GF-D8 (cell line): ENCODE results near the gene HOXC12.

ENCODE experiments used
- DNase-seq: peaks from one replicate; lab custom pipeline; 2025; lab: John Stamatoyannopoulos, UW

Gene HOXC12

GRCh38 chr12:53941187-53941586 is 13.5 kb upstream of the HOXC12 start:
- DNase-seq = no peak

GRCh38 chr12:53941750-53942149 is 13.0 kb upstream of the HOXC12 start:
- no peak for DNase-seq

GRCh38 chr12:53942467-53942997 is 12.2 kb upstream of the HOXC12 start:
- no peak for DNase-seq

- DNase-seq = no peak
These were observed 10.5 kb upstream of the HOXC12 start for GRCh38 chr12:53944209-53944608.

- no peak for DNase-seq
These were observed 9.5 kb upstream of the HOXC12 start for GRCh38 chr12:53944907-53945847.

- no peak for DNase-seq
These were observed 7.0 kb upstream of the HOXC12 start for GRCh38 chr12:53947743-53948142.

- DNase-seq = no peak
These were observed 5.8 kb upstream of the HOXC12 start for GRCh38 chr12:53948650-53949593.

GRCh38 chr12:53949631-53950436 is 4.9 kb upstream of the HOXC12 start:
- DNase-seq = no peak

- no peak for DNase-seq
These were observed 4.3 kb upstream of the HOXC12 start for GRCh38 chr12:53950437-53950773.

GRCh38 chr12:53950789-53951576 is 3.7 kb upstream of the HOXC12 start:
- DNase-seq = no peak

GRCh38 chr12:53951577-53952334 is 2.9 kb upstream of the HOXC12 start:
- DNase-seq = no peak

- no peak for DNase-seq
These were observed 2.4 kb upstream of the HOXC12 start for GRCh38 chr12:53952335-53952694.

GRCh38 chr12:53952871-53953734 is 1.6 kb upstream of the HOXC12 start:
- DNase-seq = no peak

GRCh38 chr12:53953831-53954693 is 641 bp upstream of the HOXC12 start:
- no peak for DNase-seq

GRCh38 chr12:53955036-53955775 is 503 bp downstream of the HOXC12 start:
- DNase-seq = no peak

- no peak for DNase-seq
These were observed 1.1 kb downstream of the HOXC12 start for GRCh38 chr12:53955776-53956250.

GRCh38 chr12:53956251-53956887 is 1.7 kb downstream of the HOXC12 start:
- peak; percentile 26 for DNase-seq
